WTC11 (cell line): ENCODE results near the gene PDCD1. TPM values are rescaled to one million over a fixed set of nuclear protein-coding genes. Genes with fewer than 3 reads are reported as not detected.

Experiments used
- ATAC-seq: fragments of 200-7000 bp; cut with Tn5 transposase; 2 replicates; pipeline ENCODE4 v1.10.0; 2021; ENCODE audit warnings: mild to moderate bottlenecking, moderate library complexity
- CTCF ChIA-PET: fragments of 300-600 bp; sonication (Branson Sonifier 250); formaldehyde crosslinking; loops from one replicate; lab custom pipeline; 2021; ENCODE audit warnings: antibody characterized with exemption; lab: Charles Lee
- POLR2A ChIA-PET: fragments of 350-600 bp; sonication (Branson Sonifier 250); formaldehyde crosslinking; loops from one replicate; lab custom pipeline; 2021; ENCODE audit warnings: antibody characterized with exemption; lab: Charles Lee
- DNase-seq: peaks from one replicate; pipeline ENCODE4 v3.0.0; 2021; ENCODE audit warnings: low spot score
- H3K27ac Mint-ChIP-seq: 2 replicates; pipeline ENCODE4 v1.8.0; 2021; ENCODE audit warnings: mixed read lengths
- H3K27me3 Mint-ChIP-seq: 2 replicates; pipeline ENCODE4 v1.8.0; 2021; ENCODE audit warnings: low read depth, mild to moderate bottlenecking, moderate library complexity, mixed read lengths
- H3K36me3 Mint-ChIP-seq: 2 replicates; pipeline ENCODE4 v1.8.0; 2021; ENCODE audit warnings: mixed read lengths
- H3K4me1 Mint-ChIP-seq: 2 replicates; pipeline ENCODE4 v1.8.0; 2022; ENCODE audit warnings: mixed read lengths
- H3K4me3 Mint-ChIP-seq: 2 replicates; pipeline ENCODE4 v1.8.0; 2021; ENCODE audit warnings: mild to moderate bottlenecking, moderate library complexity, mixed read lengths
- H3K9me3 Mint-ChIP-seq: 2 replicates; pipeline ENCODE4 v1.8.0; 2021; ENCODE audit warnings: mixed read lengths
- FOXP1 ChIP-seq: sonication (generic); formaldehyde crosslinking; IDR thresholded peaks from 2 replicates; pipeline ENCODE4 v1.8.0; 2022; ENCODE audit warnings: missing genetic modification reagents, mild to moderate bottlenecking, moderate library complexity, borderline replicate concordance
- HMGA2 ChIP-seq: fragments of 250-450 bp; sonication (Bioruptor Pico); IDR thresholded peaks from 2 replicates; pipeline ENCODE4 v1.4.0; 2021; ENCODE audit warnings: mild to moderate bottlenecking, moderate library complexity
- NR2C2 ChIP-seq: sonication (generic); formaldehyde crosslinking; IDR thresholded peaks from 2 replicates; pipeline ENCODE4 v1.8.0; 2022; ENCODE audit warnings: mild to moderate bottlenecking, missing genetic modification reagents
- RELA ChIP-seq: sonication (generic); formaldehyde crosslinking; IDR thresholded peaks from 2 replicates; pipeline ENCODE4 v1.8.1; 2022; ENCODE audit warnings: missing genetic modification reagents, mild to moderate bottlenecking, borderline replicate concordance
- TCF7 ChIP-seq: sonication (generic); formaldehyde crosslinking; IDR thresholded peaks from 2 replicates; pipeline ENCODE4 v1.8.0; 2022; ENCODE audit warnings: mild to moderate bottlenecking, low read depth, missing genetic modification reagents, moderate library complexity
- ZNF121 ChIP-seq: sonication (generic); formaldehyde crosslinking; IDR thresholded peaks from 2 replicates; pipeline ENCODE4 v1.8.0; 2023; ENCODE audit warnings: missing genetic modification reagents
- ZNF263 ChIP-seq: sonication (generic); formaldehyde crosslinking; IDR thresholded peaks from 2 replicates; pipeline ENCODE4 v1.8.1; 2022; ENCODE audit warnings: low read depth, mild to moderate bottlenecking, moderate library complexity, missing genetic modification reagents
- ZNF423 ChIP-seq: fragments of 250-450 bp; sonication (Bioruptor Pico); IDR thresholded peaks from 2 replicates; pipeline ENCODE4 v2.1.2; 2022; ENCODE audit warnings: mild to moderate bottlenecking, moderate library complexity
- total RNA-seq: library from RNA; stranded (reverse); gene quantifications from 3 replicates; pipeline ENCODE4 v1.2.3, GENCODE V29; 2021
- TF ChIP-seq, protein P1 (sequence below): sonication (generic); formaldehyde crosslinking; IDR thresholded peaks from 2 replicates; pipeline ENCODE4 v1.8.0; 2022; ENCODE audit warnings: mild to moderate bottlenecking, missing genetic modification reagents
- TF ChIP-seq, protein P2 (sequence below): sonication (generic); formaldehyde crosslinking; IDR thresholded peaks from 2 replicates; pipeline ENCODE4 v1.8.1; 2022; ENCODE audit warnings: missing genetic modification reagents, borderline replicate concordance
- TF ChIP-seq, protein P3 (sequence below): fragments of 200-600 bp; IDR thresholded peaks from 2 replicates; pipeline ENCODE4 v1.8.0; 2022; ENCODE audit warnings: antibody characterized with exemption
- TF ChIP-seq, protein P4 (sequence below): fragments of 250-450 bp; sonication (Bioruptor Pico); IDR thresholded peaks from 2 replicates; pipeline ENCODE4 v1.9.0; 2021; ENCODE audit warnings: mild to moderate bottlenecking
- TF ChIP-seq, protein P5 (sequence below): sonication (generic); formaldehyde crosslinking; IDR thresholded peaks from 2 replicates; pipeline ENCODE4 v1.8.0; 2022; ENCODE audit warnings: mild to moderate bottlenecking, missing genetic modification reagents
- TF ChIP-seq, protein P6 (sequence below): sonication (generic); formaldehyde crosslinking; IDR thresholded peaks from 2 replicates; pipeline ENCODE4 v1.8.1; 2023; ENCODE audit warnings: mild to moderate bottlenecking, missing genetic modification reagents

The PDCD1 gene
- total RNA-seq, 1 experiment from 2014 or later: 0.52 TPM

GRCh38 chr2:241866790-241867645 lies 8.3 kb upstream of the PDCD1 start:
- Mint-ChIP-seq H3K4me3 (no peak overlapping the region), H3K9me3 (peaks cover 16% of the 10 kb centered on the region), H3K27ac (no peak overlapping the region), H3K36me3 (peaks cover 4% of the 10 kb centered on the region; the same call in 1 of the 2 replicates), H3K4me1 (peaks cover 10% of the 10 kb centered on the region; the same call in 1 of the 2 replicates), H3K27me3 (peaks cover 6% of the 10 kb centered on the region)
- DNase-seq: no peak
- ATAC-seq: peak; percentile 38
- CTCF ChIA-PET: interaction anchor here (0.8 to 1.9 kb wide), 5 partner anchors 9 to 165 kb away, joined by 4 to 6 read pairs (median 4); partner anchors contain the start of genes D2HGDH and ING5
- POLR2A ChIA-PET: interaction anchor here (0.6 to 0.8 kb wide), 2 partner anchors 16 to 148 kb away, joined by 3 to 4 read pairs; no protein-coding TSS in a partner anchor
- TF ChIP-seq, protein P1, sequence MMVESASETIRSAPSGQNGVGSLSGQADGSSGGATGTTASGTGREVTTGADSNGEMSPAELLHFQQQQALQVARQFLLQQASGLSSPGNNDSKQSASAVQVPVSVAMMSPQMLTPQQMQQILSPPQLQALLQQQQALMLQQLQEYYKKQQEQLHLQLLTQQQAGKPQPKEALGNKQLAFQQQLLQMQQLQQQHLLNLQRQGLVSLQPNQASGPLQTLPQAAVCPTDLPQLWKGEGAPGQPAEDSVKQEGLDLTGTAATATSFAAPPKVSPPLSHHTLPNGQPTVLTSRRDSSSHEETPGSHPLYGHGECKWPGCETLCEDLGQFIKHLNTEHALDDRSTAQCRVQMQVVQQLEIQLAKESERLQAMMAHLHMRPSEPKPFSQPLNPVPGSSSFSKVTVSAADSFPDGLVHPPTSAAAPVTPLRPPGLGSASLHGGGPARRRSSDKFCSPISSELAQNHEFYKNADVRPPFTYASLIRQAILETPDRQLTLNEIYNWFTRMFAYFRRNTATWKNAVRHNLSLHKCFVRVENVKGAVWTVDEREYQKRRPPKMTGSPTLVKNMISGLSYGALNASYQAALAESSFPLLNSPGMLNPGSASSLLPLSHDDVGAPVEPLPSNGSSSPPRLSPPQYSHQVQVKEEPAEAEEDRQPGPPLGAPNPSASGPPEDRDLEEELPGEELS: no peak
- TF ChIP-seq, protein P2, sequence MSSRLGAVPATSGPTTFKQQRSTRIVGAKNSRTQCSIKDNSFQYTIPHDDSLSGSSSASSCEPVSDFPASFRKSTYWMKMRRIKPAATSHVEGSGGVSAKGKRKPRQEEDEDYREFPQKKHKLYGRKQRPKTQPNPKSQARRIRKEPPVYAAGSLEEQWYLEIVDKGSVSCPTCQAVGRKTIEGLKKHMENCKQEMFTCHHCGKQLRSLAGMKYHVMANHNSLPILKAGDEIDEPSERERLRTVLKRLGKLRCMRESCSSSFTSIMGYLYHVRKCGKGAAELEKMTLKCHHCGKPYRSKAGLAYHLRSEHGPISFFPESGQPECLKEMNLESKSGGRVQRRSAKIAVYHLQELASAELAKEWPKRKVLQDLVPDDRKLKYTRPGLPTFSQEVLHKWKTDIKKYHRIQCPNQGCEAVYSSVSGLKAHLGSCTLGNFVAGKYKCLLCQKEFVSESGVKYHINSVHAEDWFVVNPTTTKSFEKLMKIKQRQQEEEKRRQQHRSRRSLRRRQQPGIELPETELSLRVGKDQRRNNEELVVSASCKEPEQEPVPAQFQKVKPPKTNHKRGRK: no peak
- TF ChIP-seq, protein P3, sequence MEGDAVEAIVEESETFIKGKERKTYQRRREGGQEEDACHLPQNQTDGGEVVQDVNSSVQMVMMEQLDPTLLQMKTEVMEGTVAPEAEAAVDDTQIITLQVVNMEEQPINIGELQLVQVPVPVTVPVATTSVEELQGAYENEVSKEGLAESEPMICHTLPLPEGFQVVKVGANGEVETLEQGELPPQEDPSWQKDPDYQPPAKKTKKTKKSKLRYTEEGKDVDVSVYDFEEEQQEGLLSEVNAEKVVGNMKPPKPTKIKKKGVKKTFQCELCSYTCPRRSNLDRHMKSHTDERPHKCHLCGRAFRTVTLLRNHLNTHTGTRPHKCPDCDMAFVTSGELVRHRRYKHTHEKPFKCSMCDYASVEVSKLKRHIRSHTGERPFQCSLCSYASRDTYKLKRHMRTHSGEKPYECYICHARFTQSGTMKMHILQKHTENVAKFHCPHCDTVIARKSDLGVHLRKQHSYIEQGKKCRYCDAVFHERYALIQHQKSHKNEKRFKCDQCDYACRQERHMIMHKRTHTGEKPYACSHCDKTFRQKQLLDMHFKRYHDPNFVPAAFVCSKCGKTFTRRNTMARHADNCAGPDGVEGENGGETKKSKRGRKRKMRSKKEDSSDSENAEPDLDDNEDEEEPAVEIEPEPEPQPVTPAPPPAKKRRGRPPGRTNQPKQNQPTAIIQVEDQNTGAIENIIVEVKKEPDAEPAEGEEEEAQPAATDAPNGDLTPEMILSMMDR: no peak
- TF ChIP-seq HMGA2: no peak
- peak; percentile 58; the same call in 1 of the 2 replicates for TF ChIP-seq ZNF121 (CRISPR knock-in tag)
- no peak for TF ChIP-seq ZNF263 (CRISPR knock-in tag)
- TF ChIP-seq, protein P4, sequence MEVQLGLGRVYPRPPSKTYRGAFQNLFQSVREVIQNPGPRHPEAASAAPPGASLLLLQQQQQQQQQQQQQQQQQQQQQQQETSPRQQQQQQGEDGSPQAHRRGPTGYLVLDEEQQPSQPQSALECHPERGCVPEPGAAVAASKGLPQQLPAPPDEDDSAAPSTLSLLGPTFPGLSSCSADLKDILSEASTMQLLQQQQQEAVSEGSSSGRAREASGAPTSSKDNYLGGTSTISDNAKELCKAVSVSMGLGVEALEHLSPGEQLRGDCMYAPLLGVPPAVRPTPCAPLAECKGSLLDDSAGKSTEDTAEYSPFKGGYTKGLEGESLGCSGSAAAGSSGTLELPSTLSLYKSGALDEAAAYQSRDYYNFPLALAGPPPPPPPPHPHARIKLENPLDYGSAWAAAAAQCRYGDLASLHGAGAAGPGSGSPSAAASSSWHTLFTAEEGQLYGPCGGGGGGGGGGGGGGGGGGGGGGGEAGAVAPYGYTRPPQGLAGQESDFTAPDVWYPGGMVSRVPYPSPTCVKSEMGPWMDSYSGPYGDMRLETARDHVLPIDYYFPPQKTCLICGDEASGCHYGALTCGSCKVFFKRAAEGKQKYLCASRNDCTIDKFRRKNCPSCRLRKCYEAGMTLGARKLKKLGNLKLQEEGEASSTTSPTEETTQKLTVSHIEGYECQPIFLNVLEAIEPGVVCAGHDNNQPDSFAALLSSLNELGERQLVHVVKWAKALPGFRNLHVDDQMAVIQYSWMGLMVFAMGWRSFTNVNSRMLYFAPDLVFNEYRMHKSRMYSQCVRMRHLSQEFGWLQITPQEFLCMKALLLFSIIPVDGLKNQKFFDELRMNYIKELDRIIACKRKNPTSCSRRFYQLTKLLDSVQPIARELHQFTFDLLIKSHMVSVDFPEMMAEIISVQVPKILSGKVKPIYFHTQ (CRISPR knock-in tag): no peak
- TF ChIP-seq, all 79 proteins: peak for 1

GRCh38 chr2:241865957-241866789 lies 7.5 kb upstream of the PDCD1 start:
- CTCF ChIA-PET: interaction anchor here (0.8 to 1.3 kb wide), 5 partner anchors 9 to 256 kb away, joined by 3 to 5 read pairs (median 4); partner anchors contain the start of genes D2HGDH and ING5
- H3K27ac Mint-ChIP-seq: no peak overlapping the region
- H3K36me3 Mint-ChIP-seq: peaks cover 4% of the 10 kb centered on the region; the same call in 1 of the 2 replicates
- peak; percentile 63 for ATAC-seq
- DNase-seq: peak; percentile 57
- H3K27me3 Mint-ChIP-seq: peaks cover 6% of the 10 kb centered on the region
- H3K4me1 Mint-ChIP-seq: peaks cover 11% of the 10 kb centered on the region; the same call in 1 of the 2 replicates
- H3K9me3 Mint-ChIP-seq: peaks cover 16% of the 10 kb centered on the region
- POLR2A ChIA-PET: interaction anchor here (0.8 kb wide), 1 partner anchor 15 kb away, joined by 4 read pairs; no protein-coding TSS in a partner anchor
- no peak overlapping the region for H3K4me3 Mint-ChIP-seq
- TF ChIP-seq, protein P5, sequence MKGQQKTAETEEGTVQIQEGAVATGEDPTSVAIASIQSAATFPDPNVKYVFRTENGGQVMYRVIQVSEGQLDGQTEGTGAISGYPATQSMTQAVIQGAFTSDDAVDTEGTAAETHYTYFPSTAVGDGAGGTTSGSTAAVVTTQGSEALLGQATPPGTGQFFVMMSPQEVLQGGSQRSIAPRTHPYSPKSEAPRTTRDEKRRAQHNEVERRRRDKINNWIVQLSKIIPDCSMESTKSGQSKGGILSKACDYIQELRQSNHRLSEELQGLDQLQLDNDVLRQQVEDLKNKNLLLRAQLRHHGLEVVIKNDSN (CRISPR knock-in tag): no peak
- TF ChIP-seq HMGA2 (no peak), FOXP1 (CRISPR knock-in tag) (no peak), ZNF423 (CRISPR knock-in tag) (peak; percentile 87), RELA (CRISPR knock-in tag) (0 out of 2 replicates have a peak, but pooled peaks have one; percentile 59), TCF7 (CRISPR knock-in tag) (no peak), NR2C2 (no peak)
- TF ChIP-seq, protein P4 (CRISPR knock-in tag): no peak
- TF ChIP-seq, protein P6, sequence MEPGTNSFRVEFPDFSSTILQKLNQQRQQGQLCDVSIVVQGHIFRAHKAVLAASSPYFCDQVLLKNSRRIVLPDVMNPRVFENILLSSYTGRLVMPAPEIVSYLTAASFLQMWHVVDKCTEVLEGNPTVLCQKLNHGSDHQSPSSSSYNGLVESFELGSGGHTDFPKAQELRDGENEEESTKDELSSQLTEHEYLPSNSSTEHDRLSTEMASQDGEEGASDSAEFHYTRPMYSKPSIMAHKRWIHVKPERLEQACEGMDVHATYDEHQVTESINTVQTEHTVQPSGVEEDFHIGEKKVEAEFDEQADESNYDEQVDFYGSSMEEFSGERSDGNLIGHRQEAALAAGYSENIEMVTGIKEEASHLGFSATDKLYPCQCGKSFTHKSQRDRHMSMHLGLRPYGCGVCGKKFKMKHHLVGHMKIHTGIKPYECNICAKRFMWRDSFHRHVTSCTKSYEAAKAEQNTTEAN: 0 out of 2 replicates have a peak, but pooled peaks have one; percentile 15
